PC-9 (cell line): ENCODE measurements around the gene CDO1.

Source experiments
- CTCF ChIP-seq: fragments of 200-600 bp; sonication (generic); conservative IDR thresholded peaks from 2 replicates; pipeline ENCODE4 v1.6.1; 2017; ENCODE audit warnings: mixed run types, antibody characterized with exemption, mild to moderate bottlenecking, moderate library complexity
- EZH2 ChIP-seq: fragments of 200-600 bp; sonication (generic); IDR thresholded peaks from 2 replicates; pipeline ENCODE4 v1.8.0; 2017; ENCODE audit warnings: antibody characterized with exemption, low read depth

GRCh38 chr5:115758356-115758755 lies 58.1 kb downstream of the CDO1 start:
- TF ChIP-seq EZH2 (no peak), CTCF (no peak)
